ENCODE measurements around the gene HECW1.
"Not testable (repeated sequence)": the region's sequence is repeated elsewhere in the genome, so short reads cannot be mapped to it uniquely, and the experiment has no call there.

Gene HECW1

DNA sequence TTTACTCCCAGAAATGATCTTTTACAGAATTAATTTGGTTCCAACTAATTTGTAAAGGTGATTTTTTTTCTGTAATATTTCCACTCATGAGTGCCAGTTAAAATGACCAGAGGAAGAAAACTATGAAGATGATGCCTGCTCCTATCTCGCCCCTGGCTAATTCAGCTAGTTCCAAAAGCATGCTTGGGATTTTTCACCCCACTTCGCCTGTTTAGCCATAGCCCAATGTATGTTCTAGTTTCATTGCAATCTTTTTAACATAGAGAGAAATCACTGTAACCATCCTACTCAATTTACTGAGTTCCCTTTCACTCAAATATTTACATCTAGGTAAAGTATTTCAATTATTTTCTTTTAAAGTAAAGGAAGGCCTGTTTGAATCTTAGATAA, 447.5 kb downstream of the HECW1 start:
- H3K4me1 ChIP-seq (ENCODE audit: control insufficient read depth, insufficient read depth, low read length) = peaks cover 13% of the 10 kb centered on the region
- H3K9me3 ChIP-seq (ENCODE audit: control insufficient read depth, insufficient read depth, low read length) = no peaks in the 10 kb centered on the region
- H3K27ac ChIP-seq (ENCODE audit: low read depth, low read length) = no peak overlapping the region
- no peaks in the 10 kb centered on the region for H3K36me3 ChIP-seq (ENCODE audit: control insufficient read depth, insufficient read depth, low read length)
- no peak overlapping the region for H3K4me3 ChIP-seq (ENCODE audit: low read depth, low read length)
- no peak overlapping the region for H3K9ac ChIP-seq (ENCODE audit: low read depth, low read length)
- H3K27me3 ChIP-seq (ENCODE audit: control insufficient read depth, insufficient read depth, low read length) = no peaks in the 10 kb centered on the region

DNA sequence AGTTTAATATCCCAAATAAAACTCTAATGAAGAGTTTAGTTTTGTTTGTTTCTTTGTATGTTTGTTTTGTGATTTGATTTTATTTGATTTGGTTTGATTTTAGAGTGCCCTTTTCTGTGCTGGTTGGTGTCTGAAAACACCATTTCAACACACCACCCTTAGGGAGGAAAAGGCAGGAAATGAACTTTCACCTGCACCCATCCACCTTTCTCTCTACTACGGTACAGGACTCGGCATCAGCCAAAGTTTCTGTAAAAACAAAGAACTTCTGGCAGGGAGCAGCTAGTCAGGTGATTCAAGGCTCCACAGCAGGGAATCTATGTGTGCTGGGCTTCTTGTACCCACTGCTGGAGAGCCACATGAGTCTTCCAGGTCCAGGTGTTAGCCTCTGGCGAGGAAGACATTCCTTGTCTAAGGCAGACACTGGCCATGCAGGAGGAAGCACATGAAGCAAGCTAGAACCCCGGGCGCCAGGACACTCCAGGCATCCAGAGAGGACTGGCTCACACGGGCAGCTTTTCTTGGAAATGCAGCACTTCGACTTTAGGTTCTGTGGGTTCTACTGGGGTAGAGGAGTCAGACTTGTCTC, 448.4 kb downstream of the HECW1 start:
- H3K9me3 ChIP-seq (ENCODE audit: control insufficient read depth, insufficient read depth, low read length) = no peaks in the 10 kb centered on the region
- no peaks in the 10 kb centered on the region for H3K36me3 ChIP-seq (ENCODE audit: control insufficient read depth, insufficient read depth, low read length)
- H3K27ac ChIP-seq (ENCODE audit: low read depth, low read length) = no peak overlapping the region
- no peaks in the 10 kb centered on the region for H3K27me3 ChIP-seq (ENCODE audit: control insufficient read depth, insufficient read depth, low read length)
- H3K4me3 ChIP-seq (ENCODE audit: low read depth, low read length) = no peak overlapping the region
- H3K9ac ChIP-seq (ENCODE audit: low read depth, low read length) = no peak overlapping the region
- peaks cover 4% of the 10 kb centered on the region; the same call in 1 of the 2 replicates for H3K4me1 ChIP-seq (ENCODE audit: control insufficient read depth, insufficient read depth, low read length)

DNA sequence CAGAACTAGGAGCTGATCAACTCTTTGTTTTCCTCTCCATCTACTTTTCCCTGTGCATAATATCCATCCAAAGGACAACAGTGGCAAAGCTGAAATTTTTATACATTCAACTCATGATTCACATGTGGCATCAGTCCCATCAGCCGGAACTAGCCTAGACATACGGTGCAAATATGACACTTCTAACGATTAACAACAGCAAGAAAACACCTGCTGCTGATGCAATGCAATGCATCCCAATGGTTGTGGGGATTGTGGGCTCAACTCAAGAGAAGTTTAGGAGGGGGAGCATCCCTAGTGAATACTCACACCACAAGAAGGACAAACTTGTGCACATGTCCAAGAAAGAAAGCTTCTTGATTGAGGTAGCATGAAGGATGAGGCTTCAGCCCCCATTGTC, 449.9 kb downstream of the HECW1 start:
- Histone ChIP-seq H3K36me3 (ENCODE audit: control insufficient read depth, insufficient read depth, low read length) (no peaks in the 10 kb centered on the region), H3K9ac (ENCODE audit: low read depth, low read length) (no peak overlapping the region), H3K27me3 (ENCODE audit: control insufficient read depth, insufficient read depth, low read length) (no peaks in the 10 kb centered on the region), H3K9me3 (ENCODE audit: control insufficient read depth, insufficient read depth, low read length) (no peaks in the 10 kb centered on the region), H3K27ac (ENCODE audit: low read depth, low read length) (no peak overlapping the region), H3K4me1 (ENCODE audit: control insufficient read depth, insufficient read depth, low read length) (no peaks in the 10 kb centered on the region), H3K4me3 (ENCODE audit: low read depth, low read length) (no peak overlapping the region)

DNA sequence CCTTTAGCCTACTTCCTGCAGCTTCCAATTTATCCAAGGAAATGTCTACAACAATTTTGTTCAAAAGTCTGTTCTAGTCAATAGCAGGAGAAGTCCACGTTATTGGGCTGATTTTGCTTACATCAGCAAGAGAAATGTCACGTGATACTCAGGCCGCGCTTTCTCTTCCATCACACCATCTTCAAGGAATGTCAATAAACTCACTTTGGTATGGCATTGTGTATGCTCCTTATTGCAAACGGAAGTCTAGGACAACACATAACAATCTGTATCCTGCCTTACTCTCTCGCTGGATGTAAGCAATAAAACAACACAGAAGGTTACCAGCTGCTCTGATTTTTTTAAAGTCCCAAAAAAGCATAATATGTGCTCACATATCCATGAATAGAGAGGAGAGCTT, 453.3 kb downstream of the HECW1 start:
- Histone ChIP-seq H3K27me3 (ENCODE audit: control insufficient read depth, insufficient read depth, low read length) (no peaks in the 10 kb centered on the region), H3K27ac (ENCODE audit: low read depth, low read length) (no peak overlapping the region), H3K4me3 (ENCODE audit: low read depth, low read length) (no peak overlapping the region), H3K9ac (ENCODE audit: low read depth, low read length) (no peak overlapping the region), H3K36me3 (ENCODE audit: control insufficient read depth, insufficient read depth, low read length) (no peaks in the 10 kb centered on the region), H3K9me3 (ENCODE audit: control insufficient read depth, insufficient read depth, low read length) (no peaks in the 10 kb centered on the region), H3K4me1 (ENCODE audit: control insufficient read depth, insufficient read depth, low read length) (no peaks in the 10 kb centered on the region)

DNA sequence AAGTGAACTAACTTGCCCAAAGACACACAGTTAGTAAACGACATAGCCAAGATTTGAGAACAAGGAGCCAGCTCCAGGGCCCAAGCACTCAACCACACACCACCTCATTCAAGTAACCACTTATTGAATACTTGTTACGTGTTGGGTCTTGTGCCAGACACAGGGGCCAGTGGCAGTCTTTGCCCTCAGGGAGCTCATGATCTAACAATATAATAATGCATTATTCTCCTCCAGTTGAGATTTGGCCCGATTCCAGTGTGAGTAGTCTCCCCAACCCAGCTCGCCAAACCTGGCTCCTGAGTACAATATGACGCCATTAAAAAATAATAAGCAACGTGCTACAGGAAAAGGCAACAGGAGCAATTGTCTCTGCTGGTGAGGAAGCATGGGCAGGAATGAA, 456.1 kb downstream of the HECW1 start:
- H3K9me3 ChIP-seq (ENCODE audit: control insufficient read depth, insufficient read depth, low read length) = no peaks in the 10 kb centered on the region
- no peak overlapping the region for H3K27ac ChIP-seq (ENCODE audit: low read depth, low read length)
- H3K9ac ChIP-seq (ENCODE audit: low read depth, low read length) = no peak overlapping the region
- H3K4me3 ChIP-seq (ENCODE audit: low read depth, low read length) = no peak overlapping the region
- H3K27me3 ChIP-seq (ENCODE audit: control insufficient read depth, insufficient read depth, low read length) = no peaks in the 10 kb centered on the region
- H3K36me3 ChIP-seq (ENCODE audit: control insufficient read depth, insufficient read depth, low read length) = no peaks in the 10 kb centered on the region
- H3K4me1 ChIP-seq (ENCODE audit: control insufficient read depth, insufficient read depth, low read length) = no peaks in the 10 kb centered on the region

DNA sequence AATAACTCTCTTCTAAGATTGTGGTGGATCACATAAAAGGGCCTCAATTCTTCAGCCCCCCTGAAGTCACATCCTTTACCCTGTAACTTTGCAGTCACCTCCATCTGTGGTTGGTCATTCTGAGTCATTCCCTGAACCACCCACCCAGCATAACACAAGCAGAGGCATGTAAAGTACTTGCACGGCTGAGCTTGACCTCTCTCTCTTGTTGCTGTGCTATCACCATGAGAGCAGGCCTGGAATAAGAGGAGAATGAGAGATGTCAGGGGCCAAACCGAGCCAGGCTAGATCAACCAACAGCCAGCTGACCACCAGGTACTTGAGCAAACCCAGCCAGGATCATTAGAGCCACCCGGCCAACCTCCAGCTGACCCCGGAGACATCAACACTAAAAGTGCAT, 457.0 kb downstream of the HECW1 start:
- no peak overlapping the region for H3K9ac ChIP-seq (ENCODE audit: low read depth, low read length)
- no peak overlapping the region for H3K4me3 ChIP-seq (ENCODE audit: low read depth, low read length)
- H3K27me3 ChIP-seq (ENCODE audit: control insufficient read depth, insufficient read depth, low read length) = no peaks in the 10 kb centered on the region
- H3K27ac ChIP-seq (ENCODE audit: low read depth, low read length) = no peak overlapping the region
- no peaks in the 10 kb centered on the region for H3K9me3 ChIP-seq (ENCODE audit: control insufficient read depth, insufficient read depth, low read length)
- no peaks in the 10 kb centered on the region for H3K36me3 ChIP-seq (ENCODE audit: control insufficient read depth, insufficient read depth, low read length)
- H3K4me1 ChIP-seq (ENCODE audit: control insufficient read depth, insufficient read depth, low read length) = no peaks in the 10 kb centered on the region

DNA sequence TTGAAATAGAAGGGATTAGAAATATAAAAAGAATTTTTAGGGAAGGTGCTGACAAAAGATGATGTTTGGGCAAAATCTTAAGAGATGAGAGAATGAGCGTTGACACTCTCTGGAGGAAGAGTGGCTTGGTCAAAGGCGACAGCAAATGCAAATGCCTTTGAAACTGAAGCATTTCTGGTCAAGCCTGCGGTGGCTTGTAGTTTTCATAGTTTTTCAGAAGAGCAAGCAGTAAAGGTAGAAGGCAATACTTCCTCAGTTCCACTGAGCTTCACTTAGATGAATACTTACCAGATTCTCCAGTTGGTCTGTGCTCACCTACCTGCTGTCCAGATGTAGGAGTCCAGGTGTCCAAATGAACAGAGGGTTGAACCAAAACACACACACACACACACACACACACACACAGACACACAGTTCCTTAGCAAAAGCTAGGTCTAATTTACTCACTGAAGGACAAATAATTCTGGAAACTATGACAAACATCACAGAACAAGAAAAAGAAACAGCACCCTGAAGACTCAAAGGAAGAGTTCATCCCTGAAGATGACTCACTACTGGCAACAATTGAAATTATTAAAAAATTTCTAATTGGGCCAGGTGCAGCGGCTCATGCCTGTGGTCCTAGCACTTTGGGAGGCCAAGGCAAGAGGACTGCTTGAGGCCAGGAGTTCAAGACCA, 458.4 kb downstream of the HECW1 start:
- H3K4me1 ChIP-seq (ENCODE audit: control insufficient read depth, insufficient read depth, low read length) = no peaks in the 10 kb centered on the region
- H3K36me3 ChIP-seq (ENCODE audit: control insufficient read depth, insufficient read depth, low read length) = no peaks in the 10 kb centered on the region
- H3K9me3 ChIP-seq (ENCODE audit: control insufficient read depth, insufficient read depth, low read length) = no peaks in the 10 kb centered on the region
- H3K4me3 ChIP-seq (ENCODE audit: low read depth, low read length) = no peak overlapping the region
- no peaks in the 10 kb centered on the region for H3K27me3 ChIP-seq (ENCODE audit: control insufficient read depth, insufficient read depth, low read length)
- H3K9ac ChIP-seq (ENCODE audit: low read depth, low read length) = no peak overlapping the region
- no peak overlapping the region for H3K27ac ChIP-seq (ENCODE audit: low read depth, low read length)

DNA sequence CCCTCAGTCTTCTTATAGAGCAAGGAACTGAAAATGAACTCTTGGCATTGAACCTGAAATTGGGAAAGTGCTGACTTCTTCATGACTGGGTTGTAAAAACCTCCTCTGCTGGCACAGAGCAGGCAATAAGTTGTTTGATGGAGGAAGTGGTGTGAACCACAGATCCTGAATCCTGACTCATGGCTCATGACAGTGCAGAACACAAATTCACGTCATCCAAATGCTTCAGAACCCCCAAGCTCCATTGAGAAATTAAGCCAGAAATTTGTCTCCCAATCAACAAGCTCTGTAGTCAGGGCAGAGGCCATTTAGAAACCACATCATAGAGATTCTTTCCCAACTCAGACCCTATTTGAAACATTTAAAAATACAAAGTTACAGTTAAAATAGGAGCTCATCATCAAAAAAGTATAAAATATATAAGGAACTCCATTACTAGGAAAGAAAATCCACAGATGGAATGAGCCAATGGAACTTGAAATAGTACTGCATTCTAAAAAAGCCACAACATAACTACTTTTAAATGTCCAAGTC, 460.1 kb downstream of the HECW1 start:
- Histone ChIP-seq H3K4me3 (ENCODE audit: low read depth, low read length) (no peak overlapping the region), H3K36me3 (ENCODE audit: control insufficient read depth, insufficient read depth, low read length) (no peaks in the 10 kb centered on the region), H3K27ac (ENCODE audit: low read depth, low read length) (no peak overlapping the region), H3K4me1 (ENCODE audit: control insufficient read depth, insufficient read depth, low read length) (peaks cover 5% of the 10 kb centered on the region; the same call in 1 of the 2 replicates), H3K9me3 (ENCODE audit: control insufficient read depth, insufficient read depth, low read length) (no peaks in the 10 kb centered on the region), H3K27me3 (ENCODE audit: control insufficient read depth, insufficient read depth, low read length) (no peaks in the 10 kb centered on the region), H3K9ac (ENCODE audit: low read depth, low read length) (no peak overlapping the region)

DNA sequence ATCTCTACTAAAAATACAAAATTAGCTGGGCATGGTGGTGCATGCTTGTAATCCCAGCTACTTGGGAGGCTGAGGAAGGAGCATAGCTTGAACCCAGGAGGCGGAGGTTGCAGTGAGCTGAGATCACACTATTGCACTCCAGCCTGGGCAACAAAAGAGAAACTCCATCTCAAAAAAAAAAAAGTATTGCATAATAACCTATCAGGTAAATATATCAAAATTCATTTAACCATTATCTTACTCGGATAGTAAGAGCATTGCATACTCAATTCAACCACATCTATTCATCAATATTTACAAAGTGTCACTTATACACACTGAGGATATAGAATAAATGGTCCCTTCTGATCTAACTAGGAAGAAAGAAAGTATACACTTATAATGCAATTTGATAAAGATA, 461.4 kb downstream of the HECW1 start:
- H3K9me3 ChIP-seq (ENCODE audit: control insufficient read depth, insufficient read depth, low read length); H3K27me3 ChIP-seq (ENCODE audit: control insufficient read depth, insufficient read depth, low read length); H3K36me3 ChIP-seq (ENCODE audit: control insufficient read depth, insufficient read depth, low read length); H3K9ac ChIP-seq (ENCODE audit: low read depth, low read length); H3K27ac ChIP-seq (ENCODE audit: low read depth, low read length); H3K4me3 ChIP-seq (ENCODE audit: low read depth, low read length); H3K4me1 ChIP-seq (ENCODE audit: control insufficient read depth, insufficient read depth, low read length): not testable (repeated sequence)

DNA sequence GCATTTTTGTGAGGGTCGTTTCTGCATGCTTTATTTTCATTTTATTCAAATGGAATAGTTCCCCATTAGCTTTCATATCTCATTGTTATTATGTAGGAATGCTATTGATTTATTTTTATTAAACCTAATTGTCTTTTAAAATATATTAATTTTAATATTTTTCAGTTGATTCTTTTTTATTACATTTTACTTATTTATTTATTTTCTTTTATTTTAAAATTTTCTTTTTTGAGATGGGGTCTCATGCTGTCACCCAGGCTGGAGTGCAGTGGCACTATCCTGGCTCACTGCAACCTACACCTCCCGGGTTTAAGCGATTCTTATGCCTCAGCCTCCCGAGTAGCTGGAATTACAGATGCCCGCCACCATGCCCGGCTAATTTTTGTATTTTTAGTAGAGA, 463.1 kb downstream of the HECW1 start:
- H3K9ac ChIP-seq (ENCODE audit: low read depth, low read length) = no peak overlapping the region
- no peak overlapping the region for H3K4me3 ChIP-seq (ENCODE audit: low read depth, low read length)
- no peaks in the 10 kb centered on the region for H3K27me3 ChIP-seq (ENCODE audit: control insufficient read depth, insufficient read depth, low read length)
- H3K27ac ChIP-seq (ENCODE audit: low read depth, low read length) = no peak overlapping the region
- H3K9me3 ChIP-seq (ENCODE audit: control insufficient read depth, insufficient read depth, low read length) = no peaks in the 10 kb centered on the region
- H3K4me1 ChIP-seq (ENCODE audit: control insufficient read depth, insufficient read depth, low read length) = peaks cover 6% of the 10 kb centered on the region; the same call in 1 of the 2 replicates
- no peaks in the 10 kb centered on the region for H3K36me3 ChIP-seq (ENCODE audit: control insufficient read depth, insufficient read depth, low read length)

DNA sequence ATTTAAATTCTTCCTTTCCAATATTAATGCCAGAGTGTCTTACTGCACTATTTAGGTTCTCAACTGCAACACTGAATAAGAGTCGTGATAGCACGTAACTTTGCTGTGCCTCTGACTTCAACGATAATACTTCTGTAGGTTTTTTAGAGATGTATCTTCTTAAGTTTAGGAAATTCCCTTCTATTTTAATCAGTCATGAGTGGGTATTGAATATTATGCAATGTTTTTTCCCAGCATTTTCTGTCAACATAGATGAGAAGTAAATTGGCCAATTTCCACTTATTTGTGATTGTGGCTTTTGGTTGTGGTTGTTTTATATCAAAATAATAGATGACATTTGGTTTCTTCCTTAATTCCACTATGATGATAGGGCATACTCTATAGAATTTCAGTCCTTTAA, 463.8 kb downstream of the HECW1 start:
- no peaks in the 10 kb centered on the region for H3K27me3 ChIP-seq (ENCODE audit: control insufficient read depth, insufficient read depth, low read length)
- H3K36me3 ChIP-seq (ENCODE audit: control insufficient read depth, insufficient read depth, low read length) = no peaks in the 10 kb centered on the region
- H3K4me1 ChIP-seq (ENCODE audit: control insufficient read depth, insufficient read depth, low read length) = peaks cover 6% of the 10 kb centered on the region; the same call in 1 of the 2 replicates
- no peaks in the 10 kb centered on the region for H3K9me3 ChIP-seq (ENCODE audit: control insufficient read depth, insufficient read depth, low read length)
- H3K9ac ChIP-seq (ENCODE audit: low read depth, low read length) = no peak overlapping the region
- H3K4me3 ChIP-seq (ENCODE audit: low read depth, low read length) = no peak overlapping the region
- H3K27ac ChIP-seq (ENCODE audit: low read depth, low read length) = no peak overlapping the region
